GM21360 (cell line): ENCODE data around the gene CSMD2.
"Not testable (repeated sequence)": the region's sequence is repeated elsewhere in the genome, so short reads cannot be mapped to it uniquely, and the experiment has no call there.

Experiments
- ATAC-seq: cut with Tn5 transposase; IDR thresholded peaks from one replicate; pipeline ENCODE4 v1.9.1; 2021; ENCODE audit warnings: mild to moderate bottlenecking, moderate library complexity; ENCODE audit not compliant: unreplicated experiment

Gene CSMD2

GRCh38 chr1:34113362-34113761 lies 51.7 kb downstream of the CSMD2 start:
- ATAC-seq, result no peak

GRCh38 chr1:34108711-34109110 lies 56.3 kb downstream of the CSMD2 start:
- no peak for ATAC-seq

- no peak for ATAC-seq
Measured at GRCh38 chr1:34108269-34108668, 56.8 kb downstream of the CSMD2 start.

- ATAC-seq, result no peak
Measured at GRCh38 chr1:34101151-34101550, 63.9 kb downstream of the CSMD2 start.

- ATAC-seq, result no peak
Measured at GRCh38 chr1:34100332-34100731, 64.7 kb downstream of the CSMD2 start.

DNA sequence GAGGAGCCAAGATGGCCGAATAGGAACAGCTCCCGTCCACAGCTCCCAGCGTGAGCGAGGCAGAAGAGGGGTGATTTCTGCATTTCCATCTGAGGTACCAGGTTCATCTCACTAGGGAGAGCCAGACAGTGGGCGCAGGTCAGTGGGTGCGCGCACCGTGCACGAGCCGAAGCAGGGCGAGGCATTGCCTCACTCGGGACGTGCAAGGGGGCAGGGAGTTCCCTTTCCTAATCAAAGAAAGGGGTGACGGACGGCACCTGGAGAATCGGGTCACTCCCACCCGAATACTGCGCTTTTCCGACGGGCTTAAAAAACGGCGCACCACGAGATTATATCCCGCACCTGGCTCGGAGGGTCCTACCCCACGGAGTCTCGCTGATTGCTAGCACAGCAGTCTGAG lies 72.6 kb downstream of the CSMD2 start:
- not testable (repeated sequence) for ATAC-seq

GRCh38 chr1:34089731-34090130 lies 75.3 kb downstream of the CSMD2 start:
- no peak for ATAC-seq

GRCh38 chr1:34087986-34088385 lies 77.0 kb downstream of the CSMD2 start:
- no peak for ATAC-seq

DNA sequence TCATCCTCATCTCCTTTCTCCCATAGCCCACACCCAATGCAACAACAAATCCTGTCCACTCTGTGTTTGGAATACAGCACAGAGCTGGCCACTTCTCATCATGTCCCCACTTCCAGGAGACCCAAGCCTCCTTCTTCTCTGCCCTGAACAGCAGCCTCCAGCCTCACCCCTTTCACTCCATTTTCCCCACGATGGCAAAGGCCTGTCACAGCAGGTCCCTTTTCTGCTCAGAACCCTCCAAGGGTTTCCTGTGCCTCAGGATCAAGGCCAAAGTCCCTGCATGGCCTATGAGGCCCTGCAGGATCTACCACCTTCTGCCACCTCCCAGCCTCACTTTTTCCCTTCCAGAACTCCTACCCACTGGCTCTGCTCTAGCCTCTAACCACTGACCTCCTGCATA lies 78.5 kb downstream of the CSMD2 start:
- ATAC-seq, result no peak

- no peak for ATAC-seq
Measured at GRCh38 chr1:34083974-34084373, 81.1 kb downstream of the CSMD2 start.

DNA sequence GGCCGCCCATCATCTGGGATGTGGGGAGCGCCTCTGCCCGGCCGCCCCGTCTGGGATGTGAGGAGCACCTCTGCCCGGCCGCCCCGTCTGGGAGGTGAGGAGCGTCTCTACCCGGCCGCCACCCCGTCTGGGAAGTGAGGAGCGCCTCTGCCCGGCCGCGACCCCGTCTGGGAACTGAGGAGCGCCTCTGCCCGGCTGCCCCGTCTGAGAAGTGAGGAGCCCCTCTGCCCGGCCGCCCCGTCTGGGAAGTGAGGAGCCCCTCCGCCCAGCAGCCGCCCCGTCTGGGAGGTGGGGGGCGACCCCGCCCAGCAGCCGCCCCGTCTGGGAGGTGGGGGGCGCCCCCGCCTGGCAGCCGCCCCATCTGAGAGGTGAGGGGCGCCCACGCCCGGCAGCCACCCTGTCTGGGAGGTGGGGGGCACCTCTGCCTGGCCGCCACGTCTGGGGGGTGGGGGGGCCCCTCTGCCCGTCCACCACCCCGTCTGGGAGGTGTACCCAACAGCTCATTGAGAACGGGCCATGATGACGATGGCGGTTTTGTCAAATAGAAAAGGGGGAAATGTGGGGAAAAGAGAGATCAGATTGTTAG lies 82.9 kb downstream of the CSMD2 start:
- ATAC-seq, result not testable (repeated sequence)

DNA sequence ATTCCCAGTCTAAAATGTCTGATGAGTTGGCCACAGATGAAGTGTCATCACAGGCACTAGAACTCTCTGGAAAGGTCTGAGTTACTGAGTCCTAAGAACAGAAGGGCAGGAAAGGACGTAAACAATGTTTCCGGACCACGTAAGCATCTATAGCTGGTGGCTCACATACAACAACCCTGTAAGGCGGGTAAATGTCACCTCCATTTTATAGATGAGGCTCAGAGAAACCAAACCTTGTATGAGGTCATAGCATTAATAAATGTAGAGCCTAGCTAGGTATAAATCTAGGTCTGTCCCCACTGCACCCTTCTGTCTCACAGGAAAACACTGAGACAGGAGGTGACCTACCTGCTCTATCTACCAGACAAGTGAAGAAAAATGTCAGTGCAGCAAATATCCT lies 86.6 kb downstream of the CSMD2 start:
- no peak for ATAC-seq

DNA sequence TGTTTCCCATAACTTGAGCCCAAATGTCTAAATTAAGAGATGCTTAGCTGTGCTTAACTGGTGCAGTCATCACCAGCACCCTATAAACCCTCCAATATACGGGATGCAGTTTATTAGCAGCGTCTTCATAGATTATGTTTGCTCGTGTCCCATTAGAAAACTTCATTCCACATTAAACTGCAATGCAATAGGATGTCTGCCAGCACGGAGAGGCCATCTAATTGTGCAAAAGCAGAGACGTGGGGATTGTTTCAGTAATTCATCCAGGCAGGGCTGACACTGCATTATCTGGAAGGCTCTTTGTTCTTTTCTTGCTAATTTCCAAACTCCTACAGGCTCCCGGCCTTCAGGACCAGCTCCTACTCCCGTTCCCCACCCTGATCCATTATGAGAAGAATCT lies 89.5 kb downstream of the CSMD2 start:
- ATAC-seq, result no peak

DNA sequence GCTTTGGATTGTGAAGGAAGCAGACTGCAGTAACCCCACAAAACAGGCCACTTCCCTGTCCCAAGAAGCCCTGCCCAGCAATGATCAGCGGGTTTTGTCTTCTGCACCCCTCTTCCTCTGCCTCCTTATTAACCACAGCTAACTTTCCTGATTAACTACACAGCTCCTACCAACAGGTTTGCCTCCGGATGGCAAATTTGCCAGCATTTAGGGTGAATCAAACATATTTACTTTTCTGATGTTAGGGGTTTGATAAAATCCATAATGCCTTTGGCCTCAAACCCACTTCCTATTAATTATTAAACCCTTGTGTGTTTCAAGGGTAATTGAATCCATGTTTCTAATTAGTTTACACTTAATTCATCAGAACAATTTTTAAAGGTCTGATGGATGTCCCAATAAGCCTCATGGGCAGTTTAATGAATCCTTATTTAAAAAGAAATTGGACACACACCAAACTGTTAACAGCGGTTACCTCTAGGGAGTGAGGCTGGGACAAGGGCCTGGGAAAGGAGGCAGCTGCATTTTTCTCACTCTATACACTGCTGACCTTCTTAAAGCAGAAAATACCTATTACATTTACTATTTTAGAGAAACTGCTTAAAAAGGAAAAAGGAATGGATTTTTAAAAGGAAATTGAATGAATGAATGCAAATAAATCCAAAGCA lies 91.9 kb downstream of the CSMD2 start:
- no peak for ATAC-seq

DNA sequence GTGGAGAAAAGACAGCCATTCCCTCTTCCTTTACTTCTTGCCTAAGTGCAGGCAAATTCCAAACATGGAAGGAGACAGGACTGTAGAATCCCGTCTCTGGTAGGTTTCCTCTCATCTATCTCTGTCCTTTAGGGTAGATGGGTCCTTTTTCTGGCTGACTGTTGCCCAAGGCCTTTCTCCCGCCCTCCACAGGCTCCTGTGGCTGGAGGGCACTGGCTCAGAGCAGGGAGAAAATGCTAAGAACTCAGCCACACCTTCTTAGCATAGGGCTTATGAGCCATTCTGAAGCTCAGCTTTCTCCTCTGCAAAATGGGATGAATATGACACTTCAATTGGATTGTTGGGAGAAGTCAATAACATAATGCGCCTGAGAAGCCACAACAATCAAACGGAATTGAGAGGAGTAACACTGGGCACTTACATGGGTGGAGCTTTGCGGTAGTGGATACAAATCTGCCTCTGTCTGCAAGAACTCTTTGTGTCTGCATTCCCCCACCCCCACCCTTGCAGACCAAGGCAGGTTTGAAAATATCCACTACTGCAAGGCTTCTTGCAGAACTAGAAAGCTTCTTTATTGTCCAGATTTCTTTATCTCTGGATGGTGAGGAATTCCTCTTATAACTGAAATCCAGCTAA lies 94.7 kb downstream of the CSMD2 start:
- ATAC-seq, result no peak

DNA sequence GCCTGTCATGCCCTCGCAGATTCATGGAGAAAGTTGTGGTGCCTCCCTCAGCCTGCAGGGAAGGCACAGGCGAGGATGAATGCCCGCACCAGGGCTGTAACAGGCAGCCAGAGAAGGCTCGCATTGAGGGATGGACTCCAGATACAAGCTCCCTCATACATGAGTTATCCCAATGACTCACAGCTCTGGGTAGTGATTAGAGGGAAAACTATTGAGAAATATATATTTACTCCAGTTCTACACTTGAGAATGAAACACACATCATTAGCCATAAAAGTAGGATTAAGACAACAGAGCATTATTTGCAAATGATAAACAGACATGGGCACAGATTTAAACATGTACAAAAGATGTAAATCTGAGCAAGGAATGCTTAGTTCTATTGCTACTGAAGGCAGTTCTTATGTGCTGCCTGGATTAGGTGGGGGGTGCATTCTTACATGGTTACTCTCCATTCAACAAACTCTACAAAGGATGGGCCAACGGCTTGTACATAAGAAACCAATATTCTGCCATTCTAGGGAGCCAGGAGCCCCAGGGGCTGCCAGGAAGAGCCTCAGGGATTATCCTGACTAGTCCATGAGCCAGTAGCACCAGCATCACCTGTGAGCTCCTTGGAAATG lies 97.9 kb downstream of the CSMD2 start:
- ATAC-seq, result no peak

DNA sequence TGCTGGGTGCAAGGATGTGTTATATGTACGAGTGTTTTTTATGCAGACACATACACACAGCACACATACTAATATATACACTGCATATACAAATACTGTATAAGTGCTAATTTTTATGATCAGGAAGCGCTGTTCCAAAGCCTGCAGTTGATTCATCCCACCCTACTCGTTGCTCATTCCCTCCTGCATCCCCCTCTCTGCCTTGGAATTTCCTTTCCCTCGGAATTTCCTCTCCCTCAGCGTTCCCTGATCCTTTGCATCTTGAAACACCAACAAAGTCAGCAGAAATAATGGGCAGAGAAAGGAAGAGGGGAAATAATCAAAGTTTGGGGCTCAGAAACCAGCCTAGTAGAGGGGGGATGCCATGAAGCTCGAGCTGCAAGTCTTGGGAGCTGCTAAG lies 98.9 kb downstream of the CSMD2 start:
- ATAC-seq, result no peak

- no peak for ATAC-seq
Measured at GRCh38 chr1:34065498-34065897, 99.5 kb downstream of the CSMD2 start.

DNA sequence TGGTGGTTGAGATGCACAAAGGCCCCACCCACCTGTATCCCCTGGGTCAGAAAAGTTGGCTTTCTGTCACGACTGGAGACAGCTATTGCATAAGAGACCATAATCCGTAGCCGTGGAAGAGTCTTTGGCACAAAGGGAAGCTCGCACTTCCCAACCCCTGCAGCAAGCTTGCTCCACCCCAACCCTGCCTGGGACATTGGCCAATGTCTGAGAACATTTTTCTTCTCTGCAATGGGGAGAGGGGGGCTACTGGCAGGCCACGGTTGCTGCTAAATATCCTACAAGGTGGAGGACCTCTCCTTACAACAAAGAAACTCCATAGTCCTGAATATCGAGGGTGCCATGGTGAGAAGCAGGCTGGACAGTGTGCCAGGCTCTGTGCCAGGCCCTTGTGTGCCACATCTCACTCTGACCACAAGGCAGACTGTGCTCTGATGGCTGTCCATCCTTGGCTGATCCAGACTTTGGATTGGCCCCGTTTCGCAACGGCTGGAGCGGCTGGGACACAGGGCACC lies 104.1 kb downstream of the CSMD2 start:
- ATAC-seq, result no peak

DNA sequence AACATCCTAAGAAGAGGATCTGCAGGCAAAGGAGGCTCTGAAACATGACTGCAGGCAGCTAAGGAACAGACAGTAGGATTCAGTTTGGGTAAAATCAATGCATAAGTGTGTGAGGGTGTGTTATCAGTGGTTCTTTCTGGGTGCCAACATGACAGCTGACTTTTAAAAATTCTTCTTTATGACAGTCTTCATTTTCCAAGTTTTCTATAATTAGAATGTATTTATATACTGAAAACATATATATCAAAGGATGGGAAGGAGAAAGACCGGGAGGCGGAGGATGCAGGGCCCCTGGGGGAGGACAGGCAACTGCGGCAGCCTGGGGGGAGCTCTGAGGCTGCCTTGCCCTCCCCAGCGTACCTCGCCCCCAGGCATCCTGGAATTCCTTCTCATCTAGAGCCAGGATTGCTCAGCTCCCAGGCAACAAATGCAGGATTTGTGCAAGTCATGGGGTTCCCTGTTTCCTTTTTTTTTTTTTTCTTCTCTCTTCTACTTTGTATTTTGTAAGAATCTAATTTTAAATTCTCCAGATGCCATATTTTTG lies 104.8 kb downstream of the CSMD2 start:
- no peak for ATAC-seq

DNA sequence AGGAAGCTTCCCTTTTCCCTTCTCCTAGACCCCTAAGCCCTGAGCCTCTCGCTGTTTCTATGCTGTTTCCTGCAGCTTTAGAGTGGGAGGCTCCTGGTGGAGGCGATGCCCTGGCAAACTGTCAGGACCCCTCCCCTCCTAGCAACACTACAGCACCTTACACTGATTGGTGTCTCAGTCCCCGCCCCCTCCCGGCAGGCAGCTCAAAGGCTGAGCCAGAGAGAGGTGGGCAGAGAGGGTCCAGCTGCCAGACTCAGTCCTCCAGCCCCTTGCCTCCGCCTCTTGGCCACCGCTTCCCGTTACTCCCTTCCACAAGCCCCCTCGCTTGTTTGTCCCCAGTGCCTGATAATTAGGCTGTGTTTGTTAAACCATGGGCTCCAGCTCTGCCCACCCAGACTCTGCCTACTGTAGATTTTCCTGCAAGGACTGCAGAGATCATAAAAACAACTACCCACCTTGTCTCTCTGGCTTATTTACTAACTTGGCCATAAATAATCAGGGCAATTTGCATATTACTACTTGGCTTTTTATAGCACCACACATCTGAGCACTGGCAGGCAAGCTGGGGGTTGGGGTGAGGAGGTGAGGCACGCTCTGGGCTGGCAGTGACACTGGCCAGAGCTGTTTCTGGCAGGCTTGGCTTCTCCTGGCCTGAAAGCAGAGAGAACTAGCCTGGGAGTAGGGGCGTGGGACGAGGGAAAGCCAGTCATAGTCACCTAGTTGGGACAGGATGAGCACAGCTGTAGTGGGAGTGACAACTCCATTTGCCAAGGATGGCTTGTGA lies 107.5 kb downstream of the CSMD2 start:
- no peak for ATAC-seq
